ENCODE data around the gene PKD1L1. TPM values are rescaled to one million over a fixed set of nuclear protein-coding genes. Genes with fewer than 3 reads are reported as not detected.

The PKD1L1 gene
- total and polyA plus RNA-seq, 2 donors (not counting 1 experiment from before 2014, with no cell fraction given) = 0.59 to 0.70 TPM

GRCh38 chr7:47896809-47897423 is 51.4 kb downstream of the PKD1L1 start:
- intact Hi-C loops (cut with micrococcal nuclease) = no loop called here
- no peak overlapping the region for H3K27ac Mint-ChIP-seq
- H3K4me3 Mint-ChIP-seq = no peak overlapping the region
- Histone ChIP-seq H3K4me1 (ENCODE audit: control insufficient read depth in 2 of 2, insufficient read depth in 2 of 2, low read length in 2 of 2) (no peaks in the 10 kb centered on the region), H3K27me3 (replicated peaks in 1 of 4; ENCODE audit: control extremely low read depth in 1 of 4, control insufficient read depth in 3 of 4, insufficient read depth in 4 of 4, low read length in 3 of 4) (no peaks in the 10 kb centered on the region), H3K9ac (ENCODE audit: low read length) (no peak overlapping the region), H2AFZ (ENCODE audit: insufficient read depth, low read depth, low read length, poor library complexity, severe bottlenecking) (no peak overlapping the region), H3K9me3 (ENCODE audit: control extremely low read depth in 1 of 3, control insufficient read depth in 2 of 3, insufficient read depth in 1 of 3, low read length in 2 of 3) (no peaks in the 10 kb centered on the region), H3K27ac (ENCODE audit: low read length in 2 of 2) (no peak overlapping the region), H3K36me3 (replicated peaks in 1 of 2; ENCODE audit: control extremely low read depth in 1 of 2, control insufficient read depth in 1 of 2, extremely low read depth in 1 of 2, insufficient read depth in 2 of 2, low read length in 1 of 2) (no peaks in the 10 kb centered on the region), H3K4me2 (replicated peaks; ENCODE audit: low read depth, low read length, poor library complexity, severe bottlenecking) (no peak overlapping the region), H3K4me3 (ENCODE audit: control extremely low read depth in 1 of 5, extremely low read depth in 1 of 5, insufficient read depth in 1 of 5, low read depth in 2 of 5, low read length in 4 of 5) (no peak overlapping the region), H3K79me2 (ENCODE audit: control insufficient read depth, insufficient read depth, low read length) (no peaks in the 10 kb centered on the region), H4K20me1 (ENCODE audit: control insufficient read depth, insufficient read depth, low read length, poor library complexity, severe bottlenecking) (no peaks in the 10 kb centered on the region)
- no peaks in the 10 kb centered on the region for H3K9me3 Mint-ChIP-seq (ENCODE audit: insufficient read depth)
- ChIA-PET POLR2A (no interaction called here), CTCF (interaction anchor here (0.7 kb wide), 1 partner anchor 608 kb away, joined by 3 read pairs; no protein-coding TSS in a partner anchor)
- peaks cover 4% of the 10 kb centered on the region for H3K27me3 Mint-ChIP-seq
- 88% methylated on average over 9 of the region's 9 CpGs for WGBS (ENCODE audit: insufficient coverage)
- ATAC-seq (ENCODE audit: low read depth) (no peak), DNase-seq (no peak)
- no peaks in the 10 kb centered on the region for H3K4me1 Mint-ChIP-seq
- TF ChIP-seq CTCF (IDR thresholded peaks at IDR 0.05) (no peak), EZH2 (IDR thresholded peaks at IDR 0.05; ENCODE audit: borderline replicate concordance, insufficient read depth, low read depth, low read length, poor library complexity, severe bottlenecking) (no peak)

GRCh38 chr7:47895026-47895425 is 53.2 kb downstream of the PKD1L1 start:
- CTCF ChIA-PET = interaction anchor here (0.7 to 0.9 kb wide), 2 partner anchors 13 to 50 kb away, joined by 3 read pairs; no protein-coding TSS in a partner anchor
- no peak overlapping the region for H3K27ac ChIP-seq (ENCODE audit: low read length in 2 of 2)
- H3K9ac ChIP-seq (ENCODE audit: low read length) = no peak overlapping the region
- H3K27ac Mint-ChIP-seq = no peak overlapping the region
- ATAC-seq (ENCODE audit: low read depth) = no peak
- H3K79me2 ChIP-seq (ENCODE audit: control insufficient read depth, insufficient read depth, low read length) = no peaks in the 10 kb centered on the region
- no peaks in the 10 kb centered on the region for H3K36me3 ChIP-seq (replicated peaks in 1 of 2; ENCODE audit: control extremely low read depth in 1 of 2, control insufficient read depth in 1 of 2, extremely low read depth in 1 of 2, insufficient read depth in 2 of 2, low read length in 1 of 2)
- no peak for TF ChIP-seq CTCF (IDR thresholded peaks at IDR 0.05)
- no peak overlapping the region for H2AFZ ChIP-seq (ENCODE audit: insufficient read depth, low read depth, low read length, poor library complexity, severe bottlenecking)
- intact Hi-C loops (cut with micrococcal nuclease) = no loop called here
- H3K9me3 ChIP-seq (ENCODE audit: control extremely low read depth in 1 of 3, control insufficient read depth in 2 of 3, insufficient read depth in 1 of 3, low read length in 2 of 3) = no peaks in the 10 kb centered on the region
- no peaks in the 10 kb centered on the region for H3K27me3 ChIP-seq (replicated peaks in 1 of 4; ENCODE audit: control extremely low read depth in 1 of 4, control insufficient read depth in 3 of 4, insufficient read depth in 4 of 4, low read length in 3 of 4)
- H3K4me3 ChIP-seq (ENCODE audit: control extremely low read depth in 1 of 5, extremely low read depth in 1 of 5, insufficient read depth in 1 of 5, low read depth in 2 of 5, low read length in 4 of 5) = no peak overlapping the region
- WGBS (ENCODE audit: insufficient coverage) = 80% methylated on average over 1 of the region's 2 CpGs
- POLR2A ChIA-PET = interaction anchor here (0.7 kb wide), 1 partner anchor 99 kb away, joined by 4 read pairs; no protein-coding TSS in a partner anchor
- no peaks in the 10 kb centered on the region for H3K4me1 Mint-ChIP-seq
- no peak for DNase-seq
- no peaks in the 10 kb centered on the region for H3K4me1 ChIP-seq (ENCODE audit: control insufficient read depth in 2 of 2, insufficient read depth in 2 of 2, low read length in 2 of 2)
- H3K4me2 ChIP-seq (replicated peaks; ENCODE audit: low read depth, low read length, poor library complexity, severe bottlenecking) = no peak overlapping the region
- H3K9me3 Mint-ChIP-seq (ENCODE audit: insufficient read depth) = no peaks in the 10 kb centered on the region
- H3K4me3 Mint-ChIP-seq = no peak overlapping the region
- peaks cover 4% of the 10 kb centered on the region for H3K27me3 Mint-ChIP-seq
- H4K20me1 ChIP-seq (ENCODE audit: control insufficient read depth, insufficient read depth, low read length, poor library complexity, severe bottlenecking) = no peaks in the 10 kb centered on the region

Measured in B cell (primary cell).